WTC11 (cell line): ENCODE results near the gene KLK14. TPM values are rescaled to one million over a fixed set of nuclear protein-coding genes. Genes with fewer than 3 reads are reported as not detected.

Experiments
- ATAC-seq: fragments of 200-7000 bp; cut with Tn5 transposase; 2 replicates; pipeline ENCODE4 v1.10.0; 2021; ENCODE audit warnings: mild to moderate bottlenecking, moderate library complexity
- CTCF ChIA-PET: fragments of 300-600 bp; sonication (Branson Sonifier 250); formaldehyde crosslinking; loops from one replicate; lab custom pipeline; 2021; ENCODE audit warnings: antibody characterized with exemption; lab: Charles Lee
- POLR2A ChIA-PET: fragments of 350-600 bp; sonication (Branson Sonifier 250); formaldehyde crosslinking; loops from one replicate; lab custom pipeline; 2021; ENCODE audit warnings: antibody characterized with exemption; lab: Charles Lee
- DNase-seq: peaks from one replicate; pipeline ENCODE4 v3.0.0; 2021; ENCODE audit warnings: low spot score
- H3K27ac Mint-ChIP-seq: 2 replicates; pipeline ENCODE4 v1.8.0; 2021; ENCODE audit warnings: mixed read lengths
- H3K27me3 Mint-ChIP-seq: 2 replicates; pipeline ENCODE4 v1.8.0; 2021; ENCODE audit warnings: low read depth, mild to moderate bottlenecking, moderate library complexity, mixed read lengths
- H3K36me3 Mint-ChIP-seq: 2 replicates; pipeline ENCODE4 v1.8.0; 2021; ENCODE audit warnings: mixed read lengths
- H3K4me1 Mint-ChIP-seq: 2 replicates; pipeline ENCODE4 v1.8.0; 2022; ENCODE audit warnings: mixed read lengths
- H3K4me3 Mint-ChIP-seq: 2 replicates; pipeline ENCODE4 v1.8.0; 2021; ENCODE audit warnings: mild to moderate bottlenecking, moderate library complexity, mixed read lengths
- H3K9me3 Mint-ChIP-seq: 2 replicates; pipeline ENCODE4 v1.8.0; 2021; ENCODE audit warnings: mixed read lengths
- CREB1 ChIP-seq: sonication (generic); formaldehyde crosslinking; IDR thresholded peaks from 2 replicates; pipeline ENCODE4 v1.8.0; 2023; ENCODE audit warnings: mild to moderate bottlenecking, missing genetic modification reagents
- CTCF ChIP-seq: fragments of 200-600 bp; IDR thresholded peaks from 2 replicates; pipeline ENCODE4 v1.8.0; 2022; ENCODE audit warnings: antibody characterized with exemption
- E2F1 ChIP-seq: sonication (generic); formaldehyde crosslinking; IDR thresholded peaks from 2 replicates; pipeline ENCODE4 v1.8.0; 2022; ENCODE audit warnings: mild to moderate bottlenecking, missing genetic modification reagents
- EMX1 ChIP-seq: fragments of 250-450 bp; sonication (Bioruptor Pico); IDR thresholded peaks from 2 replicates; pipeline ENCODE4 v1.8.0; 2021; ENCODE audit warnings: mild to moderate bottlenecking
- ESRRA ChIP-seq: sonication (generic); formaldehyde crosslinking; IDR thresholded peaks from 2 replicates; pipeline ENCODE4 v1.8.1; 2022; ENCODE audit warnings: mild to moderate bottlenecking, missing genetic modification reagents, borderline replicate concordance
- FOXJ3 ChIP-seq: sonication (generic); formaldehyde crosslinking; IDR thresholded peaks from 2 replicates; pipeline ENCODE4 v1.9.0; 2021; ENCODE audit warnings: missing genetic modification reagents, mild to moderate bottlenecking, borderline replicate concordance
- FOXK1 ChIP-seq: sonication (generic); formaldehyde crosslinking; IDR thresholded peaks from 2 replicates; pipeline ENCODE4 v1.8.0; 2022; ENCODE audit warnings: mild to moderate bottlenecking, moderate library complexity, missing genetic modification reagents
- IRF2 ChIP-seq: sonication (generic); formaldehyde crosslinking; IDR thresholded peaks from 2 replicates; pipeline ENCODE4 v1.8.0; 2022; ENCODE audit warnings: low read depth, missing genetic modification reagents, borderline replicate concordance
- NFATC4 ChIP-seq: fragments of 250-450 bp; sonication (Bioruptor Pico); IDR thresholded peaks from 2 replicates; pipeline ENCODE4 v1.9.0; 2021; ENCODE audit warnings: mild to moderate bottlenecking
- NR1H2 ChIP-seq: sonication (generic); formaldehyde crosslinking; IDR thresholded peaks from 2 replicates; pipeline ENCODE4 v1.9.0; 2021; ENCODE audit warnings: mild to moderate bottlenecking, moderate library complexity, missing genetic modification reagents
- PRDM15 ChIP-seq: sonication (generic); formaldehyde crosslinking; IDR thresholded peaks from 2 replicates; pipeline ENCODE4 v1.8.0; 2022; ENCODE audit warnings: missing genetic modification reagents
- RORB ChIP-seq: fragments of 250-450 bp; sonication (Bioruptor Pico); IDR thresholded peaks from 2 replicates; pipeline ENCODE4 v1.9.0; 2021; ENCODE audit warnings: mild to moderate bottlenecking
- SP1 ChIP-seq: sonication (generic); formaldehyde crosslinking; conservative IDR thresholded peaks from 2 replicates; pipeline ENCODE4 v1.8.1; 2022; ENCODE audit warnings: missing genetic modification reagents
- STAT6 ChIP-seq: sonication (generic); formaldehyde crosslinking; conservative IDR thresholded peaks from 2 replicates; pipeline ENCODE4 v1.8.1; 2023; ENCODE audit warnings: mild to moderate bottlenecking, low read depth, missing genetic modification reagents, moderate library complexity
- ZNF138 ChIP-seq: sonication (generic); formaldehyde crosslinking; conservative IDR thresholded peaks from 2 replicates; pipeline ENCODE4 v1.8.1; 2022; ENCODE audit warnings: mild to moderate bottlenecking, moderate library complexity, missing genetic modification reagents
- ZNF232 ChIP-seq: sonication (generic); formaldehyde crosslinking; IDR thresholded peaks from 2 replicates; pipeline ENCODE4 v1.8.0; 2022; ENCODE audit warnings: mild to moderate bottlenecking, missing genetic modification reagents
- ZNF512 ChIP-seq: sonication (generic); formaldehyde crosslinking; IDR thresholded peaks from 2 replicates; pipeline ENCODE4 v1.8.1; 2022; ENCODE audit warnings: missing genetic modification reagents, borderline replicate concordance
- total RNA-seq: library from RNA; stranded (reverse); gene quantifications from 3 replicates; pipeline ENCODE4 v1.2.3, GENCODE V29; 2021

KLK14 gene
- total RNA-seq, 1 experiment from 2014 or later: 1.1 TPM

- ChIA-PET CTCF (interaction anchor here (2.5 kb wide), 1 partner anchor 84 kb away, joined by 17 read pairs; no protein-coding TSS in a partner anchor), POLR2A (no interaction called here)
- Mint-ChIP-seq H3K4me3 (no peak overlapping the region), H3K4me1 (no peaks in the 10 kb centered on the region), H3K9me3 (no peaks in the 10 kb centered on the region), H3K27me3 (no peaks in the 10 kb centered on the region), H3K27ac (no peak overlapping the region), H3K36me3 (peaks cover 7% of the 10 kb centered on the region; the same call in 1 of the 2 replicates)
- TF ChIP-seq ESRRA (CRISPR knock-in tag) (no peak), ZNF232 (no peak), RORB (CRISPR knock-in tag) (no peak), CTCF (no peak)
- ATAC-seq: no peak
- no peak for DNase-seq
Measured at GRCh38 chr19:51100601-51101000, 17.9 kb upstream of the KLK14 start.

GRCh38 chr19:51099047-51099382 lies 16.3 kb upstream of the KLK14 start:
- CTCF ChIA-PET: interaction anchor here (1.0 kb wide), 1 partner anchor 78 kb away, joined by 3 read pairs; no protein-coding TSS in a partner anchor
- H3K36me3 Mint-ChIP-seq: peaks cover 7% of the 10 kb centered on the region; the same call in 1 of the 2 replicates
- H3K4me3 Mint-ChIP-seq: no peak overlapping the region
- DNase-seq (no peak), ATAC-seq (no peak)
- H3K4me1 Mint-ChIP-seq: peaks cover 7% of the 10 kb centered on the region
- no peaks in the 10 kb centered on the region for H3K27me3 Mint-ChIP-seq
- TF ChIP-seq PRDM15 (CRISPR knock-in tag): no peak
- TF ChIP-seq ZNF138 (CRISPR knock-in tag): no peak
- TF ChIP-seq FOXJ3: no peak
- no peak for TF ChIP-seq E2F1 (CRISPR knock-in tag)
- no peak for TF ChIP-seq SP1
- no peak for TF ChIP-seq NR1H2 (CRISPR knock-in tag)
- no peak for TF ChIP-seq CREB1 (CRISPR knock-in tag)
- no peak for TF ChIP-seq ZNF512 (CRISPR knock-in tag)
- TF ChIP-seq EMX1: no peak
- no peak overlapping the region for H3K27ac Mint-ChIP-seq
- H3K9me3 Mint-ChIP-seq: no peaks in the 10 kb centered on the region
- POLR2A ChIA-PET: no interaction called here

- ChIA-PET POLR2A (no interaction called here), CTCF (no interaction called here)
- no peaks in the 10 kb centered on the region for H3K27me3 Mint-ChIP-seq
- ATAC-seq: no peak; the same call in 1 of the 2 replicates
- no peak overlapping the region for H3K27ac Mint-ChIP-seq
- peaks cover 7% of the 10 kb centered on the region; the same call in 1 of the 2 replicates for H3K36me3 Mint-ChIP-seq
- peaks cover 12% of the 10 kb centered on the region for H3K4me1 Mint-ChIP-seq
- DNase-seq: no peak
- H3K9me3 Mint-ChIP-seq: no peaks in the 10 kb centered on the region
- no peak overlapping the region for H3K4me3 Mint-ChIP-seq
- TF ChIP-seq IRF2 (CRISPR knock-in tag): no peak
- no peak for TF ChIP-seq STAT6
- no peak for TF ChIP-seq NFATC4 (CRISPR knock-in tag)
- TF ChIP-seq FOXK1 (CRISPR knock-in tag): no peak
Measured at GRCh38 chr19:51098365-51099046, 15.8 kb upstream of the KLK14 start.
